Embryonic facial prominence (tissue), 1 donor: ENCODE results near the gene SYCP2.

Experiments used
- DNase-seq: peaks from one replicate; pipeline ENCODE4 v3.0.0-alpha.2; 2016; ENCODE audit errors: extremely low spot score

Gene SYCP2

DNA sequence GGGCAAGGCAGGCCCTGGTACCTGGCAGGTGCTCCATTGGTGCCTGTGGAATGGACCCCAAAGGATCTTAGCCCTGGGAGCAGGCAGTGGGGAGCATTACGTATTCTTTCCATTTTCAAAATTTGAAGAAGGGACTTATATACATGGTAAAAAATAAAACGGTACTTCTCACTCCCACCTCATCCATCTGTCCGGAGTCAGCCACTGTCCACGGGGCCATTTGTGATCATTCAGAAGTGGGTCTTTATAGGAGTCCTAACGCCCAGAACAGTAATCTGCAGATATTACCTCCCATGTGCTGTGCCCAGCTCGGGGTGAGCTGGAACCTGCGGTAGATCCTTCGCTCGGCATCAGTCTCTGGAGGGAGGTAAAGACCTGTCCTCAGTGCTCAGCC lies 110.4 kb downstream of the SYCP2 start:
- DNase-seq, result no peak

DNA sequence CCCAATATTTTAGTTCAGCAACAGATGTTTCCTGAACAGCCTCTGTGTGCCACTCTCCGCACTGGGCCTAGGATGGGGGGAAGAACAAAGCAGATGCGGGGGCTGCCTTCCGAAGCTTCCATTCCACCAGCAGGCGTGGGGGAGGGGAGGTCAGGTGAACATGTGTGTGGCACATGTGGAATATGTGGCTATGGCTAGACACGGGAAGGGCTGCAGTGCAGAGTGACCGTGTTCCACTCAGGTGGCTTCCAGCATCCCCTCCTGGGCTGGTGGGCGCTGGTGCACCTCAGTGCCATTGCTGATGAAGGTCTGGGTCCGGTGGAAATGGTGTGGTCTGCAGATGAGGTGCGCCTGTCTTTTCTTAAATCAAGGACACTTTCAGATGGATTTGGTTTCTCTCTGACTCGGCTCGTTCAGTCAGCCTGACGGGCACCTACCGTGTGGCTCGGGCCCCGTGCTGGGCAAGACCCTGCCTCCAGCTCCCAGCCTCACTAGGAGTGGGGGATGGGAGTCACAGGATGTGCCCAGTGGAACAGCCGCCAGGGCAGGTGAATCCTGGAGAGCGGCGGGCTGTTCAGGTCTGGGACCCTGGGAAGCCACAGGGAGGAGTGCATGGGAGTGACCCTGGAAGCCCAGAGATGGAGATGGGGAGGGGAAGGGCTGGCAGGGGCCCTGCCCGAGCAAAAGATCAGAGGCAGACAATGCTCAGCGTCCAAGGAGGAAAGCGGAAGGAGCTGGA lies 111.0 kb downstream of the SYCP2 start:
- DNase-seq, result no peak

DNA sequence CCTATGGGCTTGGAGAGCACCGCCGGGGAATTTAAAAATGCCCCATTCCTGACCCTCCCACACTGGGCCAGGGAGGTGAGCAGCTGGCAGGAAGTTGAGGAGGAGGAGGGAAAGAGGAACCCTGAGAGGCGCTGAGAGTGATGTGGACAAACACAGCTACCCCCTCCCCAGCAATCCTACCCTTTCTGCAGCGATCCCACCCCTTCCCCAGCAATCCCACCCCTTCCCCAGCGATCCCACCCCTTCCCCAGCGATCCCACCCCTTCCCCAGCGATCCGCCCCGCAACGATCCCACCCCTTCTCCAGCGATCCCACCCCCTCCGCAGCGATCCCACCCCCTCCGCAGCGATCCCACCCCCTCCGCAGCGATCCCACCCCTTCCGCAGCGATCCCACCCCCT lies 111.6 kb downstream of the SYCP2 start:
- DNase-seq, result no peak

DNA sequence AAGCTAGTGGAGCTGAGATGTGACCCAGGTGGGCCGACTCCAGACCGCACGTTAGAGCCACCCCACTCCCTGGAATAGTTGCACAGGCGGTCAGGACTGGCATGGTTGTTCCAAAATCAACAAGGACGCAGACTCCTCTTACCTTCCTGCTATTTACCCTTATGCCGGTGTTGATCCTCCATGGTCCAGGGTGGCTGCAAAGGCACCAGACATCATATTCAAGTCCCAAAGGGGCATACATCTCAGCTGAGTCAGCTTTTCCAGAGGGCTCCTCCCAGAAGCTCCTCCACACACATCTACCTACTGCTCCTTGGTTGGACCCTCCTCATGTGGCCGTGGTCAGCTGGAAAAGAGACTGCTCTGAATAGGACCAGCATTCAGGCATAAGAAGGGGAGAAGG lies 112.2 kb downstream of the SYCP2 start:
- no peak for DNase-seq

DNA sequence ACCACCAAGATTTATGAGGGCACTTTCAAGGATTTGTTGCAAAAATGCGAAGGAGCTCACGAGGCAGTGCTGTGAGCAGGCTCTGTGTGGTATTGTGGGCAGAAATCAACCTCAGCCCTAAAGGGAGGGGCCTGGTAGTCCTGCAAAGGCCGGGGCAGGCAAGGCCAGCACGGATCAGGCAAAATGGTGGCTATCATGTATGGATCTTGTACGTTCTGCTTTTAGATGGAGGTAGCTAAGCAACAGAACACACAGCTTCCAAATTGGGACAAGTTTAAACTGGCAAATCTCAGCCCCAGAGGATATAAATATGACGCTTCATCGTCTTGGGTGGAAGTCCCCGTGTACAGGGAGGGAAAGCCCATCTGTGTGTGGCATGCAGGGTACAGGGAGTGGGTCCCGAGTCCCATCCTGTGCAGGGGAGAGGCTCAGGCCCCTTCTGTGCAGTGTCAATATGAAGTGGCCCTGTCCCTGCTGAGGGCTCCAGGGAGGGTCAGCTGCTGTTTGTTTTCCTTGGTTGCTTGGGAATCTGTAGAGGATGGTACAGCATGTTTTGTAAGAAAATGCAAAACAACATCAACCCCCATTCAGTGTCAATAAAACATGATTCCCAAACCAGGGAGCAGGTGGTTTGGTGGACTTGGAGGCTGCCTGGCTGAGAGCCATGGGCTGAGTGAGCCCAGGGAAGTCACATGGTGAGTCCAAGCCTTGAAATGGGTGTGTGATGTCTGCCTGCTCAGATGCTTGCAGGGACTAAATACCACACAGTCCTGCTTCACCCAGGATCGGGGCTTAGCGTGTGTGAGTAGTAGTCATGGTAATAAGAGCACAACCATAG lies 113.0 kb downstream of the SYCP2 start:
- no peak for DNase-seq

DNA sequence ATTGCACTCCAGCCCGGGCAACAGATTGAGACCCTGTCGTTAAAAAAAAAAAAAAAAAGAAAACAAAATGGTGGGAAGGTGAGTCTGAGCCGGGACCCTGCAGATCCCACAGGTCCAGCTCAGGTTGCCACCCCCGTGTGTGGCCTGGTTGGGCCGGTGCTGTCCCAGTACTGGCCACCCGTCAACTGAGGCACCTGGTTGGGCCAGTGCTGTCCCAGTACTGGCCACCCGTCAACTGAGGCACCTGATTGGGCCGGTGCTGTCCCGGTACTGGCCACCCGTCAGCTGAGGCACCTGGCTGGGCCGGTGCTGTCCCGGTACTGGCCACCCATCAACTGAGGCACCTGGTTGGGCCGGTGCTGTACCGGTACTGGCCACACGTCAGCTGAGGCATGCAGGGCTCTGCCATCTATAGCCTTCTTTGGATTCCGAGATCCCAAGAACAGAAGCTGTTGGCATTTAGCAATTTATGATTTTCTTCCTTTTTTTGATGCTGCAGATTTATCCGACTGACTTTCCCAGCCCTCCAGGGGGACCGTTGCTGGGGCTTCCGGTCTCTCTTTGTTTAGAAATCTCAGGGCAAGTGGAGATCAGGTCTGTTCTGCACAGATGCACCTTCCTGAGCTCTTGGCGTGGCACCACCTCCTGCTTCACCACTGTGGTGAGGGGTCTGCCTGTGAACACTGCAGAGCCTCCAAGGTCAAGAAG lies 113.8 kb downstream of the SYCP2 start:
- no peak for DNase-seq

DNA sequence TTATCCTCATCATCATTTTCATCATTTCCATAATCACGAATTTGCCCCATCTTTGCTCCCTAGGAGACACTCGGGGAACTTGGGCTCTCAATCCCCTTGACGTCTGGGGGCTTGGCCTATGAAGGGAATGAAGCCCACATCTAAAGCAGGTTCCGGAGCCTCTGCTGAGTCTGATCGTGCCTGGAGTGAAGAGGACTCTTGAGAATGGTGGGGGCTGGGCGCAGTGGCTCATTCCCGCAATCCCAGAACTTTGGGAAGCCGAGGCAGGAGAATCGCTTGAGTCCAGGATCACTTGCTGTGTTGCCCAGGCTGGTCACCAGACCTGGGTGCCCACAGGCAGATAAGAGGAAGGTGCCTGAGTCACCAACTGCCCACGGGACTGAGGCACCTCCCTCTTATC lies 114.5 kb downstream of the SYCP2 start:
- DNase-seq, result no peak

- DNase-seq, result no peak
Measured at GRCh38 chr20:59817846-59818615, 115.4 kb downstream of the SYCP2 start.

DNA sequence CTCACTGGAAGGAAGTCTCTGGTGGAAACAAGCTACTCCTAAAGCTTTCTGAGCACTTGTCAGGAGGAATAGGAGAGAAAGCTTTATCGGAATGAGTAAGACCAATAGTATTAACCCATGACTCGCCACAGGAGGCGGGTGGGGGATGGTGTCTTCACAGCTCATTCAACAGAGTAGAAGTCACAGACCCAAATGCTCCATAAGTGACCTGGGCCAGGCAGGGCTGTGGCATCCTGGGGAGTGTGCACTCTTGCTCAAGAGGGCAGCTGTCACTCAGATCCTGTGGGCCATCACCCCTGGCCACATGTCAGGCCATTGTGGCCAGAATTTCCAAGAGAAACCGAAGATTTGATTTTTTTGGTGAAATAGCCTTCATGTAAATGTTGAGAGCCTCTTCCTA lies 116.0 kb downstream of the SYCP2 start:
- DNase-seq, result no peak

DNA sequence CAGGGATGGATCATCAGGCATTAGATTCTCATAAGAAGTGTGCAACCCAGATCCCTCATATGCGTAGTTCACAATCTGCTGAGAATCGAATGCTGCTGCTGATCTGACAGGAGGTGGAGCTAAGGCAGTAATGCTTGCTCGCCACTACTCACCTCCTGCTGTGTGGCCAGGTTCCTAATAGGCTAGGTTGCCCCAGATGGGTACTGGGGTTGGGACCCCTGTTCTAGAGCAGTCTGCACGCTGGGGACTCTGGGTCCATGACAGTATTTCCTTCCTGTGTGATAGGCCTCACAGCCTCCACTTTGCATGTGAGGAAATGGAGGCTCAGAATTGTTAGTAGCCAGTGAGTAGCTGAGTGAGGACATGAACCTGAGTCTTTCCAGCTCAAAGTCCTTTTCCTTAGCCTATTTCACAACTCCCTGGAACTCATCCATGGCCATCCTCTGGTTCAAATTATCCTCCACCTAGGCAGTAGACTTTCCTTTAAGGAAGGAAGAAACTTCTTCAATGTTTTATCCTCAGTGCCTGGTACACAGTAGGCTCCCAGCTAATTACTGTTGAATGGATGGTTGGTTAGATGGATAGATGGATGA lies 117.2 kb downstream of the SYCP2 start:
- DNase-seq, result no peak

DNA sequence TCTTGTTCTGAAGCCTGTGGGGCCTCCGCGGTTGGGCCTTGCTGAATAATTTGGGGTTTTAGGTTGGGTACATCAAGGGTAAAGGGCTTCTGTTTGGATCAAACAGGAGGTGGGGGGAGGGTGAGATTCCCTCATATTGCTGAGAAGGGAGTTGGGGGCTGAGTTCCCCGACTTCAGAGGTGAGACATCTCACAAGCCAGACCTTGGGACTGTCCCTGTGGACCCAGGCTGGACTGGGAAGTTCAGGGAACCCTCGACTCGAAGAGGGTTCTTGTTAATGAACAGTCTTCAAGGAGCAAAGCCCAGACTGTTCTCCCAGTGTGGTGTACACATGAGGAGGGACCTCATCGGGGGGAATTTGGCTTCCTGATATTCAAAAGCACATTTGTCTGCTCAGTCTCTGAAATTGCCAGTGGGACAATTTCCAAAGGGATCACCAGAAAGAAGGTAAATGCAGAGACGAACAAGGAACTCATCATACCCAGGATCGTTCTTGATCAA lies 118.5 kb downstream of the SYCP2 start:
- DNase-seq, result no peak

DNA sequence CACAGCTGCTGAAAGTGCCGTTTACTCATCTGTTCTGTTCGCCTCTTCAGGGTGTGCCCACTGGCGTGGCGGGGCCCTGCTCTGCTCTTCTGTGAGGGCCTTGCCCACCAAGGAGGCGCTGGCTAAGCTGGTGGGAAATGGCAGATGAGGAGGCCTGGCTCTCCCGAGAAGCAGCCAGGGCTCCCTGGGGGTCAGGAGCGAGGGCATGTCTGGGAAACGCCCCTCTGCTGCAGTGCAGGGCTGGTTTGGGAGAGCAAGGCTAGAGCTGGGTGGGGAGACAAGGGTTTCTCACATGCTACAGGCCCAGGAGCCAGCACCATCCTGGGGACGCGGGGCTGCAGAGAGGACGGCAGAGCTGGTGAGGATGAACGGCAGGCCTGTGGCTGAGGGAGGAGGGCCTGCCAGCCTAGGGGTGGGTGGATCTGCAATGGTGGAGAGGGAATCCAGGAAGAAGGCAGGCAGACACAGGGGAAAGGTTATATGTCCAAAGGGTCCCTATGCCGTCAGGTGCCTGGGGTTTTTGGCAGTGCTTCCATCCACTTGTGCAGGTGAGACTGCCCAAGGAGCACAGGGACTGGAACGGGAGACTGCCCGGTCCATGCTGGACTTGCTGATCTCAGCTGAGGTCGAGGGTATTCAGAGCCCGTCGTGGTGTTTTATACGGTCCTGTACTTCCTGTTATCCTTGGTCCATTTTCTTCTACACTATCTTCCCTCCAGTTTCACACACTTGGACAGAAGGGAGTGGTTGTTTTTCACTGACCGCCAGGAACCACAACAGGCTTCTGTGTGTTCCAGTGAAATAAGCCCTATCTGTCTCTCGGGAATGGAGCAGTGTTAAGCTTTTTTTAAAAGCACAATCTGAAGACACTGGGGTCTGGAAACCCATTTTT lies 119.2 kb downstream of the SYCP2 start:
- no peak for DNase-seq
